H9 (cell line): ENCODE results near the gene VASN. TPM values are rescaled to one million over a fixed set of nuclear protein-coding genes. Genes with fewer than 3 reads are reported as not detected.

Experiments used
- DNase-seq: peaks from one replicate; pipeline ENCODE4 v3.0.0-alpha.2; 2017
- H2AFZ ChIP-seq: one replicate; pipeline ENCODE4 v1.6.1; 2013; ENCODE audit warnings: mild to moderate bottlenecking, low read length, control low read depth, moderate library complexity
- H2AK5ac ChIP-seq: 2 replicates; pipeline ENCODE4 v1.6.1; 2013; ENCODE audit warnings: low read length, control low read depth, mixed read lengths; ENCODE audit not compliant: insufficient read length
- H2BK120ac ChIP-seq: one replicate; pipeline ENCODE4 v1.6.1; 2013; ENCODE audit warnings: low read depth, mild to moderate bottlenecking, low read length, control low read depth, inconsistent platforms; ENCODE audit not compliant: poor library complexity, severe bottlenecking
- H2BK12ac ChIP-seq: 2 replicates; pipeline ENCODE4 v1.6.1; 2013; ENCODE audit warnings: low read length, control low read depth, mixed read lengths, low read depth; ENCODE audit not compliant: insufficient read length
- H2BK15ac ChIP-seq: 2 replicates; pipeline ENCODE4 v1.6.1; 2013; ENCODE audit warnings: low read depth, low read length, control low read depth
- H2BK20ac ChIP-seq: one replicate; pipeline ENCODE4 v1.6.1; 2013; ENCODE audit warnings: low read depth, mild to moderate bottlenecking, low read length, control low read depth, inconsistent platforms; ENCODE audit not compliant: poor library complexity, severe bottlenecking
- H2BK5ac ChIP-seq: 2 replicates; pipeline ENCODE4 v1.6.1; 2013; ENCODE audit warnings: low read length, control low read depth, mixed read lengths; ENCODE audit not compliant: insufficient read length
- H3K14ac ChIP-seq: 2 replicates; pipeline ENCODE4 v1.6.1; 2013; ENCODE audit warnings: low read length, control low read depth; ENCODE audit not compliant: insufficient read depth
- H3K18ac ChIP-seq: 2 replicates; pipeline ENCODE4 v1.6.1; 2013; ENCODE audit warnings: low read depth, mild to moderate bottlenecking, mixed read lengths, low read length, control low read depth; ENCODE audit not compliant: insufficient read length
- H3K23ac ChIP-seq: 2 replicates; pipeline ENCODE4 v1.6.1; 2013; ENCODE audit warnings: low read length, control low read depth, mixed read lengths, low read depth; ENCODE audit not compliant: insufficient read length
- H3K23me2 ChIP-seq: 2 replicates; pipeline ENCODE4 v1.6.1; 2013; ENCODE audit warnings: low read depth, mild to moderate bottlenecking, mixed read lengths, low read length, control low read depth; ENCODE audit not compliant: insufficient read length, poor library complexity, severe bottlenecking
- H3K27ac ChIP-seq: 2 replicates; pipeline ENCODE4 v1.5.1; 2013; ENCODE audit warnings: low read length, control low read depth, mixed read lengths, low read depth; ENCODE audit not compliant: insufficient read length
- H3K27me3 ChIP-seq: 2 replicates; pipeline ENCODE4 v1.6.1; 2013; ENCODE audit warnings: low read length, control low read depth, inconsistent platforms; ENCODE audit not compliant: insufficient read depth
- H3K4ac ChIP-seq: 2 replicates; pipeline ENCODE4 v1.6.1; 2013; ENCODE audit warnings: low read depth, mild to moderate bottlenecking, control low read depth, inconsistent platforms, low read length, moderate library complexity
- H3K4me1 ChIP-seq: 2 replicates; pipeline ENCODE4 v1.6.1; 2013; ENCODE audit warnings: low read length, control low read depth, inconsistent platforms; ENCODE audit not compliant: insufficient read depth
- H3K4me2 ChIP-seq: 2 replicates; pipeline ENCODE4 v1.6.1; 2013; ENCODE audit warnings: low read length, control low read depth, mixed read lengths; ENCODE audit not compliant: insufficient read length, insufficient read depth
- H3K56ac ChIP-seq: 2 replicates; pipeline ENCODE4 v1.6.1; 2013; ENCODE audit warnings: low read depth, mild to moderate bottlenecking, mixed read lengths, low read length, control low read depth; ENCODE audit not compliant: insufficient read length
- H3K79me1 ChIP-seq: 2 replicates; pipeline ENCODE4 v1.6.1; 2013; ENCODE audit warnings: low read depth, mild to moderate bottlenecking, moderate library complexity, low read length, control low read depth, inconsistent platforms; ENCODE audit not compliant: insufficient read depth, poor library complexity, severe bottlenecking
- H3K79me2 ChIP-seq: 2 replicates; pipeline ENCODE4 v1.6.1; 2013; ENCODE audit warnings: low read length, control low read depth, inconsistent platforms; ENCODE audit not compliant: insufficient read depth
- H3K9ac ChIP-seq: 2 replicates; pipeline ENCODE4 v1.6.1; 2013; ENCODE audit warnings: low read length, control low read depth, mixed read lengths; ENCODE audit not compliant: insufficient read length; ENCODE audit errors: extremely low read depth
- H3K9me3 ChIP-seq: one replicate; pipeline ENCODE4 v1.6.1; 2013; ENCODE audit warnings: low read depth, low read length, inconsistent platforms; ENCODE audit not compliant: control insufficient read depth
- H3T11ph ChIP-seq: one replicate; pipeline ENCODE4 v1.6.1; 2013; ENCODE audit warnings: mild to moderate bottlenecking, low read length, control low read depth, inconsistent platforms
- H4K20me1 ChIP-seq: one replicate; pipeline ENCODE4 v1.6.1; 2013; ENCODE audit not compliant: control insufficient read depth, insufficient read length, insufficient read depth
- H4K5ac ChIP-seq: 2 replicates; pipeline ENCODE4 v1.6.1; 2013; ENCODE audit warnings: low read depth, mild to moderate bottlenecking, mixed read lengths, low read length, control low read depth; ENCODE audit not compliant: insufficient read length
- H4K8ac ChIP-seq: replicated peaks from 2 replicates; pipeline ENCODE4 v1.6.1; 2013; ENCODE audit warnings: low read length, control low read depth, mixed read lengths, low read depth; ENCODE audit not compliant: insufficient read length
- H4K91ac ChIP-seq: 2 replicates; pipeline ENCODE4 v1.6.1; 2013; ENCODE audit warnings: low read depth, mild to moderate bottlenecking, moderate library complexity, mixed read lengths, low read length, control low read depth; ENCODE audit not compliant: insufficient read length
- H3K27ac Mint-ChIP-seq, 3 experiments: 2 replicates in 2 of 3; 3 replicates in 1 of 3; pipeline ENCODE4 v1.8.0; 2020 to 2021; ENCODE audit warnings: mixed read lengths in 3 of 3, mild to moderate bottlenecking in 1 of 3, moderate library complexity in 1 of 3
- H3K27me3 Mint-ChIP-seq: 2 replicates; pipeline ENCODE4 v1.8.0; 2021; ENCODE audit warnings: low read depth, mild to moderate bottlenecking, moderate library complexity, mixed read lengths
- H3K36me3 Mint-ChIP-seq, 3 experiments: 2 replicates in 2 of 3; 3 replicates in 1 of 3; pipeline ENCODE4 v1.8.0; 2020 to 2021; ENCODE audit warnings: low read depth in 3 of 3, mixed read lengths in 3 of 3; ENCODE audit not compliant: insufficient read depth in 1 of 3
- H3K4me1 Mint-ChIP-seq, 2 experiments: 2 replicates each; pipeline ENCODE4 v1.8.0; 2020; ENCODE audit warnings: mixed read lengths in 2 of 2
- H3K4me3 Mint-ChIP-seq, 2 experiments: 2 replicates in 1 of 2; 3 replicates in 1 of 2; pipeline ENCODE4 v1.8.0; 2020 to 2021; ENCODE audit warnings: mild to moderate bottlenecking in 2 of 2, mixed read lengths in 2 of 2, moderate library complexity in 1 of 2
- H3K9me3 Mint-ChIP-seq, 2 experiments: 2 replicates in 1 of 2; 3 replicates in 1 of 2; pipeline ENCODE4 v1.8.0; 2020; ENCODE audit warnings: mild to moderate bottlenecking in 2 of 2, mixed read lengths in 2 of 2, moderate library complexity in 1 of 2
- CTCF ChIP-seq: fragments of 200-600 bp; sonication (generic); conservative IDR thresholded peaks from 3 replicates; pipeline ENCODE4 v1.8.0; 2021; ENCODE audit warnings: antibody characterized with exemption, mild to moderate bottlenecking
- WGBS: extraction: QIAGEN DNeasy Blood & Tissue Kit; methylation state at CpG from one replicate; pipeline ENCODE4 v1.1.7; 2013; ENCODE audit warnings: missing lambda C conversion rate, low lambda C conversion rate, mixed read lengths; ENCODE audit not compliant: insufficient read length; ENCODE audit errors: extremely low coverage; 5-methylcytosine and 5-hydroxymethylcytosine counted together
- total RNA-seq: library from RNA; stranded (reverse); gene quantifications from 2 replicates; pipeline ENCODE4 v1.2.1, GENCODE V29; 2021

VASN gene
- total RNA-seq, 1 experiment from 2014 or later: 11.0 TPM

- Histone ChIP-seq H3K79me2 (no peaks in the 10 kb centered on the region), H3K27ac (no peak overlapping the region), H3T11ph (no peak overlapping the region), H3K27me3 (no peaks in the 10 kb centered on the region), H4K91ac (no peak overlapping the region), H3K23me2 (no peaks in the 10 kb centered on the region), H3K23ac (no peak overlapping the region), H4K8ac (no peak overlapping the region), H3K18ac (no peak overlapping the region), H2BK120ac (no peak overlapping the region), H2BK5ac (no peak overlapping the region), H3K4me1 (no peaks in the 10 kb centered on the region; the same call in 1 of the 2 replicates), H3K9ac (no peak overlapping the region), H3K79me1 (no peaks in the 10 kb centered on the region), H2BK12ac (no peak overlapping the region), H2AFZ (no peak overlapping the region), H3K4ac (no peak overlapping the region), H3K56ac (no peak overlapping the region), H2BK20ac (no peak overlapping the region), H2AK5ac (no peak overlapping the region), H3K9me3 (no peaks in the 10 kb centered on the region), H3K14ac (no peak overlapping the region; the same call in 1 of the 2 replicates), H4K20me1 (no peaks in the 10 kb centered on the region), H3K4me2 (no peak overlapping the region), H4K5ac (no peak overlapping the region), H2BK15ac (no peak overlapping the region)
- H3K36me3 Mint-ChIP-seq: peaks cover 0 to 6% (median 2%) of the 10 kb centered on the region in 3 experiments; a peak in 4 of 7 replicates
- TF ChIP-seq CTCF: no peak
- peak overlapping the region in 1 of 3 experiments; percentile 84; a peak in 3 of 7 replicates for H3K27ac Mint-ChIP-seq
- WGBS: no CpG with 5 or more reads among the region's 20 CpGs
- DNase-seq: no peak
- H3K4me3 Mint-ChIP-seq: no peak overlapping the region; a peak in 1 of 5 replicates
- no peaks in the 10 kb centered on the region for H3K27me3 Mint-ChIP-seq
- H3K9me3 Mint-ChIP-seq: no peaks in the 10 kb centered on the region
- H3K4me1 Mint-ChIP-seq: peaks cover 14 to 19% of the 10 kb centered on the region in 2 experiments
Observed at GRCh38 chr16:4385066-4385788, 13.6 kb downstream of the VASN start.
